GM19023 (cell line): Measurements from ENCODE around the gene NEU1.

Source experiments
- ATAC-seq: cut with Tn5 transposase; IDR thresholded peaks from one replicate; pipeline ENCODE4 v1.9.1; 2021; ENCODE audit warnings: mild to moderate bottlenecking, moderate library complexity; ENCODE audit not compliant: unreplicated experiment

NEU1 gene

GRCh38 chr6:31896856-31897611, 34.4 kb upstream of the NEU1 start:
- ATAC-seq = no peak

- ATAC-seq = no peak
Measured at GRCh38 chr6:31896493-31896855, 33.9 kb upstream of the NEU1 start.

- ATAC-seq = no peak
Measured at GRCh38 chr6:31892821-31893220, 30.2 kb upstream of the NEU1 start.

- ATAC-seq = no peak
Measured at GRCh38 chr6:31889331-31889972, 26.8 kb upstream of the NEU1 start.

GRCh38 chr6:31888276-31889258, 25.9 kb upstream of the NEU1 start:
- ATAC-seq = no peak

- ATAC-seq = no peak
Measured at GRCh38 chr6:31887173-31888007, 24.8 kb upstream of the NEU1 start.

- ATAC-seq = no peak
Measured at GRCh38 chr6:31886541-31886991, 23.9 kb upstream of the NEU1 start.

- ATAC-seq = no peak
Measured at GRCh38 chr6:31884528-31885035, 22.0 kb upstream of the NEU1 start.

- no peak for ATAC-seq
Measured at GRCh38 chr6:31883676-31884075, 21.1 kb upstream of the NEU1 start.

- no peak for ATAC-seq
Measured at GRCh38 chr6:31882344-31882743, 19.7 kb upstream of the NEU1 start.

GRCh38 chr6:31881136-31881859, 18.7 kb upstream of the NEU1 start:
- ATAC-seq = no peak

- no peak for ATAC-seq
Measured at GRCh38 chr6:31880616-31881015, 18.0 kb upstream of the NEU1 start.

GRCh38 chr6:31879901-31880300, 17.3 kb upstream of the NEU1 start:
- ATAC-seq = no peak

GRCh38 chr6:31879143-31879542, 16.5 kb upstream of the NEU1 start:
- no peak for ATAC-seq

- ATAC-seq = no peak
Measured at GRCh38 chr6:31878726-31879125, 16.1 kb upstream of the NEU1 start, which contains the start of gene SLC44A4. TSS of gene SLC44A4 (minus strand) at chr6:31878997. CDS start at chr6:31878980, 17 bp downstream.

- ATAC-seq = no peak
Measured at GRCh38 chr6:31878222-31878621, 15.6 kb upstream of the NEU1 start.

GRCh38 chr6:31877651-31878161, 15.1 kb upstream of the NEU1 start:
- no peak for ATAC-seq

- ATAC-seq = no peak
Measured at GRCh38 chr6:31877125-31877650, 14.6 kb upstream of the NEU1 start.

GRCh38 chr6:31876357-31876756, 13.7 kb upstream of the NEU1 start:
- no peak for ATAC-seq
